ENCODE measurements around the gene VGLL4. TPM values are rescaled to one million over a fixed set of nuclear protein-coding genes. Genes with fewer than 3 reads are reported as not detected.

VGLL4 gene
- total and polyA plus RNA-seq, 2 of the 4 experiments (the other 2 are of a cell fraction), result 26.2 to 35.4 TPM

- no peak for TF ChIP-seq CTCF (conservative IDR thresholded peaks at IDR 0.05; ENCODE audit: low read depth, low read length)
These were observed 109.5 kb downstream of the VGLL4 start (continued) for GRCh38 chr3:11534011-11534792.

GRCh38 chr3:11532931-11533391 lies 110.8 kb downstream of the VGLL4 start:
- DNase-seq, result peak; percentile 79
- H3K4me1 ChIP-seq (ENCODE audit: control insufficient read depth, insufficient read depth, low read length), result peaks cover 26% of the 10 kb centered on the region

More at GRCh38 chr3:11532931-11533391, 110.8 kb downstream of the VGLL4 start:
- peaks cover 15 to 26% of the 10 kb centered on the region in 2 experiments; a peak in 3 of 4 replicates for H3K79me1 ChIP-seq (ENCODE audit: low read depth in 1 of 2, low read length in 2 of 2)
- H4K91ac ChIP-seq (ENCODE audit: insufficient read depth, low read depth, low read length), result peak overlapping the region; percentile 43; the same call in 1 of the 2 replicates
- peak overlapping the region; percentile 34; the same call in 1 of the 2 replicates for H3K27ac ChIP-seq (ENCODE audit: insufficient read depth, low read length)
- 0 out of 2 replicates have a peak overlapping the region, but pooled peaks have one; percentile 44 for H3K23ac ChIP-seq (ENCODE audit: low read depth, low read length)
- dilution Hi-C loops (cut with HindIII; ENCODE audit: low sequenced_read_pairs, unreplicated experiment) (no loop called here), in situ Hi-C loops (cut with MboI; ENCODE audit: low sequenced_read_pairs) (no loop called here), intact Hi-C loops (cut with micrococcal nuclease) (loop anchor here (5.0 kb wide), 1 partner anchor 156 kb away; no protein-coding TSS in a partner anchor)
- no peak overlapping the region for H2AFZ ChIP-seq (replicated peaks; ENCODE audit: low read length, poor library complexity)
- H3K9ac ChIP-seq (ENCODE audit: low read depth, low read length), result no peak overlapping the region
- H3K9me3 ChIP-seq (ENCODE audit: control insufficient read depth, insufficient read depth, low read length), result no peaks in the 10 kb centered on the region
- H3K18ac ChIP-seq (ENCODE audit: low read depth, low read length), result peak overlapping the region; percentile 24; the same call in 1 of the 2 replicates
- peak overlapping the region; percentile 58; the same call in 1 of the 2 replicates for H2BK20ac ChIP-seq (ENCODE audit: low read depth, low read length)
- ChIA-PET POLR2A (ENCODE audit: unreplicated experiment) (no interaction called here), CTCF (no interaction called here)
- H3K4ac ChIP-seq (ENCODE audit: low read depth, low read length), result peak overlapping the region; percentile 79
- WGBS, 2 experiments (ENCODE audit: extremely low coverage in 2 of 2, insufficient read length in 1 of 2), result 62% methylated on average over 2 of the region's 9 CpGs; no CpG with 5 or more reads in 1 of the 2 experiments
- peak overlapping the region; percentile 8; the same call in 1 of the 2 replicates for H4K5ac ChIP-seq (ENCODE audit: low read depth, low read length)
- peak overlapping the region; percentile 9 for H2BK5ac ChIP-seq (ENCODE audit: low read depth, low read length, poor library complexity, severe bottlenecking)
- H2BK15ac ChIP-seq (ENCODE audit: low read depth, low read length), result 0 out of 3 replicates have a peak overlapping the region, but pooled peaks have one; percentile 31
- H3K9me1 ChIP-seq (ENCODE audit: insufficient read depth, low read length), result peaks cover 29% of the 10 kb centered on the region
- H2AK5ac ChIP-seq (ENCODE audit: low read depth, low read length), result peak overlapping the region; percentile 74; the same call in 1 of the 2 replicates
- no peaks in the 10 kb centered on the region for H3K36me3 ChIP-seq (ENCODE audit: control insufficient read depth, insufficient read depth, low read length)
- H3K14ac ChIP-seq (replicated peaks; ENCODE audit: low read depth, low read length), result no peak overlapping the region
- peak overlapping the region; percentile 1 for H2AK9ac ChIP-seq (replicated peaks; ENCODE audit: low read depth, low read length, poor library complexity)
- BruUV-seq (replicated peaks), result no TSS peak
- TF ChIP-seq RCOR1 (IDR thresholded peaks at IDR 0.05; ENCODE audit: insufficient replicate concordance, low read length) (no peak), CHD1 (IDR thresholded peaks at IDR 0.05; ENCODE audit: low read depth, low read length) (no peak), CEBPB (IDR thresholded peaks at IDR 0.05; ENCODE audit: low read depth, low read length) (peak; percentile 67)
- ATAC-seq (ENCODE audit: low read depth), result no peak
- H4K20me1 ChIP-seq (ENCODE audit: insufficient read depth, low read length), result no peaks in the 10 kb centered on the region; the same call in 1 of the 2 replicates
- H3K27me3 ChIP-seq (ENCODE audit: control insufficient read depth, insufficient read depth, low read length), result no peaks in the 10 kb centered on the region
- peak overlapping the region; percentile 36; the same call in 1 of the 2 replicates for H3K4me2 ChIP-seq (ENCODE audit: low read depth, low read length)
- H3K4me3 ChIP-seq (ENCODE audit: insufficient read depth, low read depth, low read length), result no peak overlapping the region
- no peak overlapping the region for H3K56ac ChIP-seq (ENCODE audit: extremely low read depth, insufficient read depth, low read length)
- H2BK120ac ChIP-seq (ENCODE audit: low read depth, low read length), result peak overlapping the region; percentile 59
- peak overlapping the region in 1 of 2 experiments; percentile 53; a peak in 1 of 4 replicates for H4K8ac ChIP-seq (ENCODE audit: low read depth in 2 of 2, low read length in 2 of 2)

Data from IMR-90 (cell line).